ENCODE data around the gene RNF31.
"Not testable (repeated sequence)": the region's sequence is repeated elsewhere in the genome, so short reads cannot be mapped to it uniquely, and the experiment has no call there.

RNF31 gene

DNA sequence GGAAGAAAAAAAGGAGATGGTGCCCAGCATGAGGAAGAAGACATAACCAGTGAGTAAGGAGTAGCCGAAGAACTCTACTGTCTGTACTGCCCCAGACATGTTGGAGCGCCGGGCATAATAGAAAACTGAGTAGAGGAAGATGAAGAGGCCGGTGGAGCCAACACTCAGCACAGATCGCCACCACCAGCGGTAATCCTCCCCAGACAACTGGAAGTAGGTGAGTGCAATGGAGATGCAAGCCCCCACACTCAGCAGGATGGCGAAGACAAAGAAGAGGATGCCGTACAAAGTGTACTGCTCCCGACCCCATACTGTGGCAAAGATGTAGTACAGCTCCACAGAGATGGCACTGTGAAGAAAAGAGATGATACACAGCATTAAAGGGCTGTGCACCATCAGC is 42.2 kb downstream of the RNF31 start:
- FAIRE-seq (no peak), DNase-seq (ENCODE audit: insufficient read length) (no peak)
- TF ChIP-seq POLR2AphosphoS5 (IDR thresholded peaks at IDR 0.05; ENCODE audit: low read depth, low read length), result no peak
- no peak for TF ChIP-seq TAF1 (IDR thresholded peaks at IDR 0.05; ENCODE audit: borderline replicate concordance, low read depth, low read length)
- TF ChIP-seq POLR2A (IDR thresholded peaks at IDR 0.05; ENCODE audit: low read depth, low read length), result no peak

DNA sequence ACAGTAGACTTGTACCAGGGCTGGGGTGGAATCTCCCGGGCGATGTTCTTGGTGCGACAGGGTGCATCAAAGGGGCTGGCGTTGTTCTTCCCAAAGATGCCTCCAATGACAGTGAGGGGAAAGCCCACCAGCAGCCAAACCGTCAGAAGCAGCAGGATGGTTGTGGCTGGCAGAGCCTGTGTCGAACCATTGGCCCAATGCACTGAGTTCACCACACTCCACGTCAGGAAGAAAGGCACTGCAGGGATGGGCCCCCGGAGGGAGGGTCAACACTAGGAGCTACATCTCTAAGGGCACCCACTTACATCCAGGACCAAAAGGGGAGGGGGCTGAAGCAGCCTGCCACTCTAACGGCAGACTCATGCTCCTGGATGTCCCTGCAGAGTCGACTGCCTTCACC is 43.1 kb downstream of the RNF31 start:
- TF ChIP-seq POLR2AphosphoS5 (IDR thresholded peaks at IDR 0.05; ENCODE audit: low read depth, low read length) (no peak), TAF1 (IDR thresholded peaks at IDR 0.05; ENCODE audit: borderline replicate concordance, low read depth, low read length) (no peak), POLR2A (IDR thresholded peaks at IDR 0.05; ENCODE audit: low read depth, low read length) (no peak)
- DNase-seq (ENCODE audit: insufficient read length), result no peak
- FAIRE-seq, result no peak

DNA sequence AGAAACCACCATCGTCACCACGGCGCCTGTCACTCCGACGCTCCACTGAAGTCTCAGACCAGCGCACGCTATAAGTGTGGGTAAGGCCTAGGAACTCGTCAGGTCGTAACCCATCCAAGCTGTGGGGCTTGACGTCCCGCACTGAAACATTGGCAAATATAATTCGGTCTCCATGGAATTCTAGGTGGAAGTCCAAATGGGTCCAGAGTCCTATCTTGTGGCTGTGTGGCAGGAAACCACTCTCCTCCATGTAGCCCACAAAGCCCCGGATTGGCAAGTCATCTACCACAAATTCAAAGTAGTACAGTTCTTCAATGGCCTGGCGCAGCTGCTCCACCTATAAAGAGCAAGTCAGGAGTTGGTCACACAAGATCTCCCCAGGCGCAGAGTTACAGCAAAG is 45.6 kb downstream of the RNF31 start:
- FAIRE-seq, result no peak
- DNase-seq (ENCODE audit: insufficient read length), result no peak
- no peak for TF ChIP-seq TAF1 (IDR thresholded peaks at IDR 0.05; ENCODE audit: borderline replicate concordance, low read depth, low read length)
- no peak for TF ChIP-seq POLR2AphosphoS5 (IDR thresholded peaks at IDR 0.05; ENCODE audit: low read depth, low read length)
- TF ChIP-seq POLR2A (IDR thresholded peaks at IDR 0.05; ENCODE audit: low read depth, low read length), result no peak

DNA sequence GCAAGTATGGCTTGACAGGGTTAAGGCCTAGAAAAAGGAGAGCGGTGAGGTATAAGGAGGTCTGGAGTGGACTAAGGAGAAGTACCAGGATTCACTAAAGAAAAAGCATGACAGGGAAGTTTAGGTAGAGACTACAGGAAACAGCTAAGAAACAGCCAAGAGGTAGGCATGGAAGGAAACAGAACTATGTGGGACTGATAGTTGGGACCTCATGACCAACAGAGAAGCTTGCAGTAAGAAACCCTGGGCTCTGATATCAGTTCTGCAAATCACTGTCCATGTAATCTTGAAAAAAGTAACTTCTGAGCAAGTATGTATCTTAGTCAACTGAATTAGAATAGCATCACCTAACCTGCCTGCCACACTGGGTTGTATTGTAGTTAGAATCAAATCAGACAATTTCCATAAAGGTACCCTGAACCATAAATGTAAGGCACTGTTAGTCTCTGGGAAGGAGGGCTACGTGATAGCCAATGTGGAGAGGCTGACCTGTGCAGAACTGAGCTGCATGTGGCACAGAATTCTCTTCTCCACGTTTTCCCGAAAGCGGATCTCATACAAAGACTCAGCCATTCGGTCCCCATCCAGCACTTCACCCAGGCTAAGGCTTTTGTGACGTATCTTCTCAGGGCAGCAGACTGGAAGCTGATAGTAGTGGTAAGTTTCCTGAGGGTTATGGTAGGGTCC is 47.0 kb downstream of the RNF31 start:
- no peak for TF ChIP-seq POLR2AphosphoS5 (IDR thresholded peaks at IDR 0.05; ENCODE audit: low read depth, low read length)
- TF ChIP-seq TAF1 (IDR thresholded peaks at IDR 0.05; ENCODE audit: borderline replicate concordance, low read depth, low read length), result no peak
- no peak for TF ChIP-seq POLR2A (IDR thresholded peaks at IDR 0.05; ENCODE audit: low read depth, low read length)

DNA sequence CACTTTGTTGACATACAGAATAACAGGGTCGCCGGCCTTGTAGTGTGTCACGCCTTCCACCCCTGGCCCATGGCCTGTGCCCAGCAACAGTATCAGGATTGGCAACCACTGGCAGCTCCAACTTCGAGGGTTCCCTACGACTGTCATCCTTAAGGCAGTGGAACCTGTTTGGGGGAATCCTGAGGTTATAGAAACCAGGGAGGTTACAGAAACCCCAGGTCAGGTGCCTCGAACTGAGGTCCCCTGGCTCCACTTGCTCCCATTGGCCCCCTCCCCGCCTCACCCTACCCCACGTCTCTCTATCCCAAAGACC is 47.5 kb downstream of the RNF31 start:
- TF ChIP-seq POLR2AphosphoS5 (IDR thresholded peaks at IDR 0.05; ENCODE audit: low read depth, low read length) (no peak), TAF1 (IDR thresholded peaks at IDR 0.05; ENCODE audit: borderline replicate concordance, low read depth, low read length) (no peak), POLR2A (IDR thresholded peaks at IDR 0.05; ENCODE audit: low read depth, low read length) (no peak)
- DNase-seq (ENCODE audit: insufficient read length) (no peak), FAIRE-seq (no peak)

More for the DNA sequence above, 47.0 kb downstream of the RNF31 start:
- FAIRE-seq (no peak), DNase-seq (ENCODE audit: insufficient read length) (no peak)

DNA sequence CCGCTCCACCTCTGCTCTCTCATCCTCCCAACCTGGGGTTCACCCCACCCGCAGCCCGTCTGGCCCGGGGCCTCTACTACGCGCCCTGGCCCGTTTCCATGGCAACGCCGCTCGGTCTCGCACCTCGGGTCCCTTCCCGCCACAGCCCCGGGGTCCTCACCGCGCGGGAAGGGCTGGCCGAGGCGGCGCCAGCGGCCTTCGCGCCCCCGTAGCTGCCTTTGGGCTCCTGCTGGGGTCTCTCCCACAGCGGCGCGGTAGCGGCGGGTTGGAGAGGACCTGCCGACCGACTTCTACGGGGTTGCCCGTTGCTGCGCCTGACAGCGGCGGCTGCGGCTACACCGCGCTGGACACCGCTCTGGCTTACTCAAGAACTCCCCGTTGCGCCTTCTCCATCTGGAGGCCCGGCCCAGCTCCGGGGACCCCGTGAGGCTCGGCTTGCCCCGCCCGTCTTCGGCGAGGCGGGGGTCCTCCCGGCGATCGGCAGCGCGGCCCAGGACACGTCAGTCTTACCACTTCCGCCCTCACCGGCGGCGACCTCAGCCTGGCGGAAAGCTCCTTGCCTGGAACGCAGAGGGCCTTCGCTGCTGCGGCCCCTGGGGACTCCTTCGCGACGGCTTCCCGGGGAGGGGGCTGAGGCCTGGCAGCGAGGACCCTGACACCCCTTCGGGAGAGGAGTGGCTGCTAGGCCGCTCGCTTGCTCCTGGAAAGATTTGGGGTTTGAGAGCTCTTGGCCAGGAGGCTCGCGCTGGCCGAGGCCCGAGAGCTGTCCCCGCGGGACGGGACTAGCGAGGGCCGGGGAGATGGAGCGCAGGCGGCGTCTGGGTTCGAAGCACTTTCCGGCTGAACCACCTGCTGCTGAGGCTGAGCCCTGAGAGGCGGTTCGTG is 48.1 kb downstream of the RNF31 start, which contains the start of gene TM9SF1:
Gene TM9SF1 (minus strand): TSS at position 256 of the 885 bp plus-strand sequence. CDS start 422 bp downstream, outside the sequence.
- FAIRE-seq, result peak; percentile 92

DNA sequence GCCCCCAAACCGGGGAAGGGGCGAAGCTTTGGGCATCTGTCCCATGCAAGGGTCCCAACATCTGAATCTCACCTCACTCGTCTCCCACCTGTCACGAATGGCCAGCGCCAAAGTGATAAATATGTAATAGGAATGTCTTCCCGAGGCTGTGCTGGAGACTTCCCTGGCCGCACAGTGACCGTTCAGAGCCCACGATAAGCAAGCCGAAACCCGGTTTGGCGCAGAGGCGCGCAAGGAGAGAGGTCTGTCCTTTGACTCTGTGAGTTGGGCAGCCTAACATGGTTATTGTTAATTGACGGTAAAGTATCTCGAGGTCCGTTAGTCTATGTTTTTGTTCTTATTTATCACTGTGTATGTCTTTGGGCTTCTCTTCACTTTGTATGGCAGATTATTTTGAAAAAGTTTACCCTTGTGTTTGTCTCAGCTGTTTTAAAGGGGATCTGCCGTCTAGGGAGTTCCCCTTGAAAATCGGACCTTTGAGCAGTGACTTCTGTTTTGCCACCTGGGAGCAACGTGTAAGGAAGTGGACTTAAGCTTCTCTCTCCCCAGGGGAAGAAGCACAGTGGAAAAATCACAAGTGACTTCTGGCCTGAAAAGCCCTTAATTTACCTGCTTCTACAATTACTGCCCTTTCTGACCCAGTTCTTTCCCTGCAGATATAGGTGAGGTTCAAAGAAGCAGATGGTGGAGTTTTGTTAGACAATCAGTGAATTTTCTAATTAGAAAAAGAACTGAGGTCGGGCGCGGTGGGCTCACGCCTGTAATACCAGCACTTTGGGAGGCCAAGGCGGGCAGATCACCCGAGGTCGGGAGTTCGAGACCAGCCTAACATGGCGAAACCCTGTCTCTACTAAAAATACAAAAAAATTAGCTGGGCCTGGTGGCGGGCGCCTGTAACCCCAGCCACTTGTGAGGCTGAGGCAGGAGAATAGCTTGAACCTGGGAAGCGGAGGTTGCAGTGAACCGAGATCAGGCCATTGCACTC is 49.1 kb downstream of the RNF31 start:
- DNase-seq (ENCODE audit: insufficient read length) (no peak), FAIRE-seq (peak; percentile 53)
- TF ChIP-seq POLR2AphosphoS5 (IDR thresholded peaks at IDR 0.05; ENCODE audit: low read depth, low read length), result no peak; the same call in 1 of the 2 replicates
- no peak for TF ChIP-seq POLR2A (IDR thresholded peaks at IDR 0.05; ENCODE audit: low read depth, low read length)
- TF ChIP-seq TAF1 (IDR thresholded peaks at IDR 0.05; ENCODE audit: borderline replicate concordance, low read depth, low read length), result no peak

More for the DNA sequence above, 48.1 kb downstream of the RNF31 start, which contains the start of gene TM9SF1:
- TF ChIP-seq POLR2A (IDR thresholded peaks at IDR 0.05; ENCODE audit: low read depth, low read length) (peak; percentile 72), POLR2AphosphoS5 (IDR thresholded peaks at IDR 0.05; ENCODE audit: low read depth, low read length) (peak; percentile 57; the same call in 1 of the 2 replicates), TAF1 (IDR thresholded peaks at IDR 0.05; ENCODE audit: borderline replicate concordance, low read depth, low read length) (peak; percentile 14; the same call in 1 of the 2 replicates)
- peak; percentile 94 for DNase-seq (ENCODE audit: insufficient read length)

DNA sequence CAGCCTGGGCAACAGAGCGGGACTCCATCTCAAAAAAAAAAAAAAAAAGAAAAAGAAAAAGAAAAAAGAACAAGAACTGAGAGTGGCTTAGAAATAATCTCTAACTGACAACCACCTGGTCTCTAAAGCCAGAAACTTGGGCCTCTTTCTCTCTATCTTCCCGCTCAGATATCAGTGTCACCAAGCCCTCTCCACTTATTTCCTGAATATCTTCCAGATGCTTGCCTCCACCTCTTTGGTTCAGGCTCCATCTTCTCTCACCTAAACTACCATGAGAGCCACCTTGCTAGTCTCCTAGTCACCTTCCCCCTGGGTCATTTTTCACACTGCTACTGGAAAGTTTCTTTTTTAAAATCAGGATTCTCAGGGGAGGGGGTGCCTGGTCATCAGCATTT is 49.8 kb downstream of the RNF31 start:
- FAIRE-seq, result no peak
- DNase-seq (ENCODE audit: insufficient read length), result no peak
- TF ChIP-seq POLR2A (IDR thresholded peaks at IDR 0.05; ENCODE audit: low read depth, low read length) (no peak), TAF1 (IDR thresholded peaks at IDR 0.05; ENCODE audit: borderline replicate concordance, low read depth, low read length) (no peak), POLR2AphosphoS5 (IDR thresholded peaks at IDR 0.05; ENCODE audit: low read depth, low read length) (no peak)

DNA sequence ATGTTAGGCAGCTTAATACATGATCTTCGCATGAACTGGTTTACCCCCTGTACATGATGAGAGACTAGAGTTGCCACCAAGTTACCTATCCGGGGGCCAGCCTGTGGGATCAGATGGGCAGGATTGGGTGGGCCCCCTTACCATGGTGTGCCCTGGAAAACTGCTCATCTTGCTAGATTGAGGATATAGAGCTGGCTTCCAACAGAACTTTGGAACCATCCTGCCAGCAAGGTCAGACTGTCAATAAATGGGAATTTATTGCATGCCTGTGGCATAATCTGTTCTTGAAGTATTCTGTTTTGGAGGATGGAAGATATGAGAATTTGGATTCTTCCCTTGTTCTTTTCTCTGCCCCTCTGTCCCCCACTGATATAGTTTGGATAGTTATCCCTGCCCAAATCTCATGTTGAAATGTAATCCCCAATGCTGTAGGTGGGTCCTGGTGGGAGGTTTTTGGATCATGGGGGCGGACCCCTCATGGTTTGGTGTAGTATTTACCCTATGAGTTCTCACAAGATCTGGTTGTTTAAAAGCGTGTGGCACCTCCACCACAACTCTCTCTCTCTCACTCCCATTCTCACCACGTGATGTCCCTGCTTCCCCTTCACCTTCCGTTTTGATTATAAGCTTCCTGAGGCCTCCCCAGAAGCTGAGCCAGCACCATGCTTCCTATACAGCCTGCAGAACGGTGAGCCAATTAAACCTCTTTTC is 51.7 kb downstream of the RNF31 start:
- DNase-seq (ENCODE audit: insufficient read length) (no peak), FAIRE-seq (no peak)
- TF ChIP-seq TAF1 (IDR thresholded peaks at IDR 0.05; ENCODE audit: borderline replicate concordance, low read depth, low read length) (no peak), POLR2AphosphoS5 (IDR thresholded peaks at IDR 0.05; ENCODE audit: low read depth, low read length) (no peak), POLR2A (IDR thresholded peaks at IDR 0.05; ENCODE audit: low read depth, low read length) (no peak)

DNA sequence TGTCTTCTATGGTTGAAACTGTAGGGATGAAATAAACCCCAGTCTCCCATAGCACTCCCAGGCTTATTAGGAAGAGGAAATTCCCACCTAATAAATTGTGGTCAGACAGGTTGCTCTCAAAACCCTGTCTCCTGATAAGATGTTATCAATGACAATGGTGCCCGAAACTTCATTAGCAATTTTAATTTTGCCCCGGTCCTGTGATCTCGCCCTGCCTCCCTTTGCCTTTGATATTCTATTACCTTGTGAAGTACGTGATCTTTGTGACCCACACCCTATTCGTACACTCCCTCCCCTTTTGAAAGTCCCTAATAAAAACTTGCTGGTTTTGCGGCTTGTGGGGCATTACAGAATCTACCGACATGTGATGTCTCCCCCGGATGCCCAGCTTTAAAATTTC is 55.2 kb downstream of the RNF31 start:
- not testable (repeated sequence) for DNase-seq (ENCODE audit: insufficient read length); FAIRE-seq

DNA sequence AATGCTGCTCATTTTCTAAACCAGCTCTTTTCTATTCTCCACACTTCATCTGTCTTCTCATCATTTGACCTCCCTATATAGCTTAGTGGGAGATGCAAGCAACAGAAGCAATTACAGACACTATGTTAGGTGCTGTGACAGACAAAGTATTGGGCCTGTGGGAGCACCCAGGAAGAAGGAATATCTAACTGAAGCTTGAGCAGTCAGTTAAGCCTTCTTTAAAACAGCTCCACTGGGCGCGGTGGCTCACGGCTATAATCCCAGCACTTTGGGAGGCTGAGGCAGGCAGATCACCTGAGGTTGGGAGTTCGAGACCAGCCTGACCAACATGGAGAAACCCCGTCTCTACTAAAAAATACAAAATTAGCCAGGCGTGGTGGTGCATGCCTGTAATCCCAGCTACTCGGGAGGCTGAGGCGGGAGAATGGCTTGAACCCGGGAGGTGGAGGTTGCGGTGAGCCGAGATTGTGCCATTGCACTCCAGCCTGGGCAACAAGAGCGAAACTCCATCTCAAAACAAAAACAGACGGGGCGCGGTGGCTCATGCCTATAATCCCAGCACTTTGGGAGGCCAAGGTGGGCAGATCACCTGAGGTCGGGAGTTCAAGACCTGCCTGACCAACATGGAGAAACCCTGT is 56.1 kb downstream of the RNF31 start:
- not testable (repeated sequence) for DNase-seq (ENCODE audit: insufficient read length); FAIRE-seq

Measured in GM12892 (cell line).